ENCODE measurements around the gene ARHGDIG.

DNA sequence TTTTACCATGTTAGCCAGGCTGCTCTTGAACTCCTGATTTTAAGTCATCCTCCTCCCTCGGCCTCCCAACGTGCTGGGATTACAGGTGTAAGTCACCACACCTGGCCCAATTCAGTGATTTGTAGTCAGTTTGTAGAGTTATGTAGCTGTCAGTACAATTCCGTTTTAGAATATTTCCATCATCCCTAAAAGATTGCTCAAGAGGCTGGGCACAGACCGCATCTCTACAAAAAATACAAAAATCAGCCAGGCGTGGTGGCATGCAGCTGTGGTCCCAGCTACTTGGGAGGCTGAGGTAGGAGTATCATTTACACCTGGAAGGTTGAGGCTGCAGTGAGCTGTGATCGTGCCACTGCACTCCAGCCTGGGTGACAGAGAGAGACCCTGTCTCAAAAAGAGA lies 25.2 kb upstream of the ARHGDIG start:
- no peak for TF ChIP-seq YY1 (IDR thresholded peaks at IDR 0.05; ENCODE audit: low read depth)
- TF ChIP-seq REST (IDR thresholded peaks at IDR 0.05; ENCODE audit: low read depth) = no peak
- no peak for TF ChIP-seq EP300 (IDR thresholded peaks at IDR 0.05; ENCODE audit: borderline replicate concordance)
